GM18517 (cell line): ENCODE data around the gene SNCAIP.
A peak's percentile ranks its signal among the peaks of the same experiment; 100 is the strongest.

ENCODE experiments used
- ATAC-seq: cut with Tn5 transposase; IDR thresholded peaks from one replicate; pipeline ENCODE4 v1.9.1; 2021; ENCODE audit warnings: mild to moderate bottlenecking, moderate library complexity; ENCODE audit not compliant: unreplicated experiment

Gene SNCAIP

DNA sequence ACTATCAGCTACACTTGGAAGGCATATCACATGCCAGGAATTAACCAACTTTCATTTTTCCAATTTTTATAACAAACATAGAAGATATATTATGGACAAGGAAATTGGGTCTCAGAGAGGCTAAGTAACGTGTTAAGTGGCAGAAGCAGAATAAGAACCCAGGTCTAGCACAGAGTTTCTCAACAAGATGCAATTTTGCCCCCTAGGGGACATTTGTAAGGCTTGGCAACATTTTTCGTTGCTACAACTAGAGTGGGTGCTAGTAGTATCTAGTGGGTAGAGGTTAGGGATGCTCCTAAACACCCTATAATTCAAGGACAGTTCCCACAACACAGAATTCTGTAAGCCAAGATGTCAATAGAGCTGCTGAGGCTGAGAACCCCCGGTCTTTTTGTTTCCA is 180.6 kb downstream of the SNCAIP start:
- ATAC-seq, result peak; percentile 71

DNA sequence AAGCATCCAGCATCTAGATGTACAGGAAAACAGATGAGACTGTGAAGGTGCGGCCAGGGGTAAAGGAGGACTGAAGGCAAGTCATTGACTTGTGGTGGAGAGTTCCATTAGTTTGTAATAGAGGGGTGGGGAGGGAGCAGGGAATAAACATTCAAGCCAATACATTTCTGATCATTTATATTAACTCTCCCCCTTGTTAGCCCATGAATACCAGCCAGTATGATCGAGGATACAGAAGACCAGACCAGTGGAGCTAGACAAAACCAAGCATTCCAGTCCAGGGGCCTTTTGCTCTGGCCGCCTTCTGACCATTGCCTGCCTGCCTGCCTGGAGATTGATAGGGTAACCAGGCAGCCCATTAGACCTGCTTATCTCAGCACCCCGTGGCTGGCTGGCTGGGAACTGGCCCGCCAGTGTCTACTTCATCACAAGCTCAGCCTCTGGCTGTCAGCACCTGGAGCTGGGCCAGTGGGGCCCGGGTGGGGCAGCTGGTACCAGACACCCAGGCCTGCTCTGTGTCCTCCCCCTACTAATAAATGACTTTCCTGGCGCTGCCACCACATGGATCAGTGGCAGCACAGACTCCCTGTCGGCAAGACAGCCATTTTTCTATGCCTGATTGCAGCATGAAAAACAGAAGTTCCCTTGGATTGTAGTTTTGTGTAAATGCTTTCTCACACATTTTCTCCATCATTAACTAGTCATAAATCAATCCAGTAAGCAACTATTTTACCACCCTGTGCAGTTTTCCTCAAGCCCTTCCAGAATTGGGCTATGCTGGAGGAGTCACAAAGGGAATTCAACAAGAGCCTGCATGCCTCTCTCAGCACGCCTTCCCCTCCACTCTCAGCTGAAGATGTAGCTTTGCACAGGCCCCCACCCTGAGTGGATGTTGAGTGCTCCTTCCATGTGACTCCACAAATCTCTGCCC is 181.3 kb downstream of the SNCAIP start:
- no peak for ATAC-seq

DNA sequence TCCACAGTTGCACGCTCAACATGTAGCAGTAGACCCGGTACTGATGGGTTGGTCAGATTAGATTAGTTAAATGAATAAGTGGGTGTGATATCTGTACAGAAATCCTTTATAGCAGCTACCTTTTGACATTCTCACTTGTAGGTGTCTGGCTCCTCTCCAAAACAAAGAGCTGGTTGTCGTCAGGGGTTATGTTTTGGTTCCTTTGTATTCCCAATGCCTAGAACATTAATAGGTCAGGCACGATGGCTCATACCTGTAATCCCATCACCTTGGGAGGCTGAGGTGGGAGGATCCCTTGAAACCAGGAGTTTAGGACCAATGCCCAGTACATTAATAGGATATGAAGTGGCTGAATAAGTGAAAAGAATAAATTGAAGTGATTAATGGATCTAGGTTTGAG is 182.1 kb downstream of the SNCAIP start:
- ATAC-seq, result no peak

DNA sequence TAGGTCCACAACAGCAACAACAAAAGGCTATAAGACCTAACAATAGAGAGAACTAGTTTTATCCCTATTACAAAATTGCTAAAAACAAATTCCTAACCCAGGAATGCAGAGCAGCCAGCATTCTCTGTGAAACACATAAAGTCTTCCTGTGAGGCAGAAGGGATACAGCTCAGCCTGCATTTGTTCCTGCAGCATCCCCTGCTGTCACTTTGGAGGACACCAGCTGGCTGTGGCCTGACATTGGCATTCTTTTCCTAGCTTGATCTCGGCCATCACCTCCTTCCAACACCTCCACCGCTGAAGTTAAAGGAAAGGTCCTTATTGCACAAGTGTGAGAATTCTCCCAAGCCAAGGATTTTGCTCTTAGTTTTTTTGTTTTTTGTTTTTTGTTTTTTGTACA is 186.1 kb downstream of the SNCAIP start:
- ATAC-seq, result no peak

DNA sequence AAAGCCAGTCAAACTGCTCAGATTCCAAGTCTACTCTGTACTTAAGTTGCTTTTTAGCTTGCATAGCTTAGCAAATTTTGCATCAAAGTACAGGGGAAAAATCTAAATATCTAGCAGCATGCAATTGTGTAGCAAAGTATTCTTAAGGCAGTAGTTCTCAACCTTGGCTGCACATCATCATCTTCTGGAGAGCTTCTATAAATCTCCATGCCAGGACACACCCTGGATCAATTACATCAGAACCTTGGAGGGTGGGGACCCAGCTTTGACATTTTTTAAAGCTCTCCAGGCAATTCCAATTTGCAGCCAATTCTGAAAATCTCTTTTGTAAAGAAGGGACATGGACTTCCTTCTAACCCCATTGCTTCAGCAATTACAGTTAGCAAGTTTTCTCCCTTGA is 187.5 kb downstream of the SNCAIP start:
- ATAC-seq, result no peak

DNA sequence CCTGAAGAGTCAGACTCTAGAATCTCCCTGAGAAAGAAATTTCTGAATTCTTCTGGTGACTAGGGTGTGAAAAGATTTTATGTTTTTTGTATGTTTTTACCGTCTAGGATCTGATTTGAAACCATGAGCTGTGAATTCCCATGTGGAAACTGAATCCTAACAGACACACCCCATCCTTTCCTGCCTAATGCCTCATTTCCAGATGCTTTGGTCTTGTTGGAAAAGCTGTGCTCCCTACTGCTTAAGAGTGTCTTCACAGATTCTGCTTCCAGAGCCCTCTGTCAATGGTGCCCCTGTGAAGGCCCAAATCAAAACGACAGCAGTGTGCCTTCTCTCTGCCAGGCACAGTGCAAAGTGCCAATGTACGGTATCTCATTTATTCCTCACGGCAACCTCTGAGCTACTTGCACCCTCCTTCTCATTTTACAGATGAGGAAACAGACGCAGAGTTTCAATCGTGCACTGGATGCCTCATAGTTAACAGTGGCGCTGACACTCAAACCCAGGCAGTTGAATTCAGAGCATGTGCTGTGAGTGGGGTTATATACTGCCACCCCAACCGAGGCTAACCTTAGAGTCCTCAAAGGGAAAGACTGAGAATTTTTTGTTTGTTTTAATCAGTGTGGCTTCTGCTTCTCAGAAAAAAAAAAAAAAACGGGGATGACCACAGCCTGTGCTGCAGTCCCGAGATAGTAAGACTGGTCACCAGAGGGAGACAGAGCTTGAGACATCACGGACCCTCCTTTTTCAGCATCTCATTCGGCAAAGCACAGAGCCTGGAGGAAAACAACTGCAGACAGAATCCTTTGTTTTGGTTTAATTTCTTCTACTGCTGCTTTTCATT is 188.4 kb downstream of the SNCAIP start:
- ATAC-seq, result no peak

DNA sequence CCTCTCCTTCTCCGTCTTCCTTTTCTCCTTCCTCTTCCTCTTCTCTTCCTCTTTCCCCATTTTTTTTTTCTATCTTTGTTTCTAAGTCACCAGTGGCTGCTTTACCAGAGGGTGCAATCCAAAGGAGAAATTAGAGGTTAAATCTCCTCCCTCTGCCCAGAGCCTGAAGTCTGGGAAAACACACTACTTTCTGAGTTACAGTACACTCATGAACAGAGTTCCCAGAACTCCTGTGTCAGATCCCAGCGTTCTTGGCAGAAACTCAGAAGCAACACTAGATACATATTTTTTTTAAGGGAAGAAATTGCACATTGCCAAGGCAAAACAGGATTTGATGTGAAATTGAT is 189.0 kb downstream of the SNCAIP start:
- no peak for ATAC-seq

DNA sequence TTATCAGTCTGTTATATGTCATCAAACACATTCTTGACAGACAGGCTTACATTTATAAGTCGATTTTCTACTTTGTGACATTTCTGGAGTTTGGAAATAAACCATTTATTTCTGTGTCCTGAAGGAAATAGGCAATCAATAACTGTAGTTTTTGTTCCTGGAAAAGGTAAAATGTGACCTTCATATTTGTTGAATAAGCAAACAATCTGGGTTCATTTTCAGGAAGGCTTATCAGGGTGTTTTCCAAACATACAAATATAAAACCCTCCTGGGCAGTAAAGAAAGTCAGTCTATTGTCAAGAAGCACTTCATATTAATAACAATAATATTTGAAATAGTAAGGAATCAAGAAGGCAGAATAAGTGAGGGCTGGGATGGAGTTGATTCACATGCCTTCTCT is 195.0 kb downstream of the SNCAIP start:
- no peak for ATAC-seq

DNA sequence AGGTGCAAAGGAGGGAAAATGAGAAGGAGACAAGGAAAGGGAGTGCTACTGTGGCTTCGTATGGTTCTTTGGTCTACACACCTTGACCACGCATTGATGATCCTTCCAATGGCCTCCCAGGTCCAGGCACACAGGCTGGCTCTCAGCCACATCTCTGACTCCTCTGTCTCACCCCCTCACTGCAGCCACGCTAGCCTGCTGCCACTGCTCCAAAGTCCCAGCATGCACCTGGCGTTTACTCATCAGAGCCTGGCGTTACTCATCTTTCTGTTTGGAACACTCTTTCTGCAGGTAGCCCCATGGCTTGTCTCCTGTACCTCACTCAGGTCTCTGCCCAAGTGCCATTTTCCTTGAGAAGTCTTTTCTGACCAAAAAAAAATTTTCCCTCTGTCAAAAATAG is 195.5 kb downstream of the SNCAIP start:
- ATAC-seq, result no peak

DNA sequence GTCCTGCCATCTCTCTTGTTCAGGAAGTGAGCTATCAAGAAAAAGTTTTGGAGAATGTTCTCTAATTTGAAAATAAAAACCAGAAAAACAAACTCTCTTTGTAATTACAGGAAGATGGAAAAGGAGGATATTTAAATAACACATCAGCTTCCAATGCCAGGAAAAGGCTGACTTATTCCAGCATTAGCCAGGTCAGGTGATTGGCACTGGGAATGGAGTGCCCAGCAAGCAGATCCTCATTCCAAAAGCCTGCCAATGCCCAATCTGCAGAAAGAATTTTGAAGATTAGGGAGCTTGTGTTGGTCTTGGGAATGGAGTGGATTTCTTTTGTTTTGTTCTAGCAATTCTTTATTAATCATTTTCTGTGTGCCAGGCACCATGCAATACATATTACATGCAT is 196.6 kb downstream of the SNCAIP start:
- ATAC-seq, result no peak
